GM18526 (cell line): ENCODE results near the gene NPEPL1.

Experiments used
- POLR2A ChIP-seq: IDR thresholded peaks from 3 replicates; pipeline ENCODE4 v1.6.1; 2011; ENCODE audit not compliant: insufficient read length; ENCODE audit errors: extremely low read depth

Gene NPEPL1

GRCh38 chr20:58721951-58722778 lies 29.6 kb downstream of the NPEPL1 start:
- TF ChIP-seq POLR2A = no peak

GRCh38 chr20:58722877-58723627 lies 30.5 kb downstream of the NPEPL1 start:
- no peak for TF ChIP-seq POLR2A

DNA sequence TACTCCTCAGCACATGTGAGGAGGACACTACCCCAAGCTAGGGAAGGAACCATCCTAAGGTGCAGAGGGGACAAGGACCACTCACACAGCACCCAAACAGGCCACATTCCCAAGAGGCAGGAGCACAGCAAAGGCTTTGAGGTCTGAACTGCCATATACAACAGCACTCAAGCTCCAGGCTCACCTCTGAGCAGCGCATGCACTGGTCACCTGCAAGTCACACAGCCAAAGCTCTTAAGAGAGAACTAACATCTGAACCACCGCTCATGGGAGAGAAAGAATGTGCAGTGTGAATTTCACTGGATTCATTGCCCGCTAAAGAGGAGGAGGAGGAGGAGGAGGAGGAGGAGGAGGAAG lies 31.0 kb downstream of the NPEPL1 start:
- no peak for TF ChIP-seq POLR2A

GRCh38 chr20:58731192-58731591 lies 38.6 kb downstream of the NPEPL1 start:
- TF ChIP-seq POLR2A = no peak

- TF ChIP-seq POLR2A = no peak
Measured at GRCh38 chr20:58737198-58737597, 44.6 kb downstream of the NPEPL1 start.

- TF ChIP-seq POLR2A = no peak
Measured at GRCh38 chr20:58740356-58741308, 48.0 kb downstream of the NPEPL1 start.

DNA sequence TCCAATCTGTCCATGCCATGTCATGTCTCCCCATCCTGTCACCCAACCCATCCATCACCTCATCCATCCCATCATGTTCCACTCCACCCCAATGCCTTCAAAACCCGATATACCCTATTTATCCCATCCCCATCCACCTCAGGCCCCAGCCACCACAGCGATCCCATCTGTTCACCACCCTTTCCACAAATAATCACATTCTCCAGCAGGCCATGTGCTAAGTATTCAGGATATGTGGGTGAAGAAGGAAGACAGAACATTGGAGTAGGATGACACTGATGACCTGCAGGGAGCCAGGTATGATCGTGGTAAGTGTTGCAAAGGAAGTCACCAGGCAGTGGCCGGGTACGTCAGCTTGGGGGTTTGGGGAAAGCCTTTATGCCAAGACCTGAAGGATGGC lies 48.8 kb downstream of the NPEPL1 start:
- TF ChIP-seq POLR2A = no peak

- TF ChIP-seq POLR2A = no peak
Measured at GRCh38 chr20:58742668-58743566, 50.3 kb downstream of the NPEPL1 start.

DNA sequence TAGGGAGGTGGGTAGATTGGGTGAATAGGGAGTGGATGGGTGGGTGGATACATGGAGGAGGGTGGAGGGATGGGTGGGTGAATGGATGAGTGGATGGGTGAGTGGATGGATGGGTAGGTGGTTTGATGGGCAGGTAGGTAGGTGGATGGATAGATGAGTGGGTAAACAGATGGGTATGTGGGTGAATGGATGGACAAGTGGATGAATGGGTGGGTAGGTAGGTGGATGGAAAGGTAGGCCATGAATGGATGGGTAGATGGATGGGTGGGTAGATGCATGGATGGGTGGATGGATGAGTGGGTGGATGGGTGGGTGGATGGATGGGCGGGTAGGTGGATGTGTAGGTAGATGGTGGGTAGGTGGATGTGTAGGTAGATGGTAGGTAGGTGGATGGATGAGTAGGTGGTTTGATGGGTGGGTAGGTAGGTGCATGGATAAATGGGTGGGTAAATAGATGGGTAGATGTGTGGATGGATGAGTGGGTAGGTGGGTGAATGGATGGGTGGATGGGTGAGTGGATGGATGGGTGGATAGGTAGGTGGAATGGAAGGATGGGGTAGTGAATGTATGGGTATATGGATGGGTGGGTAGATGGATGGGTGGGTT lies 51.4 kb downstream of the NPEPL1 start:
- no peak for TF ChIP-seq POLR2A

DNA sequence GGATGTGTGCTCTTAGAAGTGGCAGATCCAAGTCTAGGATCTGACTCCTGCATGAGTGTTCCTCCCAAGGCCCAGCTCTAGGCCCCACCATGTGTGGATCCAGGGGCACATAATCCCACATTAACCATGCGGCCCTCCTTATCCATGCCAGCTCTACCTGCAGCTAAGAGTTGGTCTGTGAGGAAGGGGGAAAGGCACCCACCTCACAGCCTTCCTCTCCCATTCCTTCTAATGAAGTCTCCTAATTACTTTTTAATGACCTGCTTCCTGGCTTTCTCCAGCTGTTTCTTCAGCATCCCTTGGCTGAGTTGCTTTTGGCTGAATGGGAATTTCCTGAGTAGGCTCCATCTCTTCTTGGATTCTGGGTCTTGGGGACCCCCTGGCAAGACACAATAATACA lies 52.2 kb downstream of the NPEPL1 start:
- TF ChIP-seq POLR2A = no peak

GRCh38 chr20:58745391-58745790 lies 52.8 kb downstream of the NPEPL1 start:
- no peak for TF ChIP-seq POLR2A

DNA sequence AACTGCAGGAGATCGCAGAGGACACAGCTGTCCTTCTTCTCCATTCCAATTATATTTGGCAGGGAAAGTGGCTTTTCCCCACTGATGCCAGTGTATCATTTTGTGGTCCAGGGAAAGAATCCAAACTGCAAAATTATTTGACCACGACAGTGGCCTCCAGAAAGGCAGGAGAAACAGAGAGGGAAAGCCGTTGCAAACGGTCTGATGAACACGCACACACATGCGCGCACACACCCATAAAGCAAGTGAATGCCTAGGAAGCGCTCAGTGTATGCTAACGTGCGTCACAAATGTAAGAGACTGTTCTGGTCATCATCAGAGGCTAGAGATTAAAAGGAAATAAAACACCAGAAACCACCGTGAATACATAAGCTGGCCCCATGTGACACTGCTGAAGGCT lies 54.0 kb downstream of the NPEPL1 start:
- TF ChIP-seq POLR2A = no peak

DNA sequence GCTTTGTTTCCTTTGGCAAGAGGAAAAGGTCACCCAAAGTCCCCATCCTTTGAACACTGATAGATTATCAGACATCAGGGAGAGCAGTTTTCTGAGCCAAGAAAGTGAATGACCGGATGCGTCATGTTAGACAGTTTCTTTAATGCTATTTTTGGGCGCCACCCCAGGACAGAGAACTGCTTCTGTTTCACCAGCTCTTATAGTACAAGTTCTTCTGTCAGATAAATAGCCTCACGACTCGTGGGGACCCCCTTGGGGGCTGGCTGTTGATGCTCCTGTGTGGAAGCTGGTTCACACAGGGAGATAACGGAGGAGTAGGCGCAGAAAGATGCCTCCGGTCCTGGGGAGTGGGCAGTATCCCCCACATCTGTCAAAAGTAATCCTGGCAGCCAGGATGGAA lies 54.6 kb downstream of the NPEPL1 start:
- no peak for TF ChIP-seq POLR2A

DNA sequence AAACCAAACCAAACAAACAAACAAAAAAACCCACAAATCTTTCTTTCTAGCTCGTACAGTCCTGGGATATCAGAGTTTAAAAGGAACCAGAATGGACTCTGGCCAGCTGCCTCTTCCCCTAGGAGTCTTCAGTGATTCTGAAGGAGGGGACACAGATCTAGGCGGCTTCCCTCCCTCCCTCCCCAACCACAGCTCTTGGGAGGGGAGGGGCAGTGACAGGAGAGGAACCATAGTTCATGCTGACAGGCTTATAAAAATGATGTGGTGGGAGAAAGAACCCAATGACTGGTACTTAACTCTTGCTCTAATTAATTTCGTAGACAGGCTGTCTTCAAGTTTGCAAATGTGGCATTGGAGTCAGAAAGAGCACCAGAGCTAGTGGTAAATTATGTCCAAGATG lies 56.0 kb downstream of the NPEPL1 start:
- TF ChIP-seq POLR2A = no peak
